Eye (tissue), 1 donor: Measurements from ENCODE around the gene THEM4.

Experiments used
- DNase-seq: peaks from one replicate; pipeline ENCODE4 v3.0.0-alpha.2; 2015

Gene THEM4

DNA sequence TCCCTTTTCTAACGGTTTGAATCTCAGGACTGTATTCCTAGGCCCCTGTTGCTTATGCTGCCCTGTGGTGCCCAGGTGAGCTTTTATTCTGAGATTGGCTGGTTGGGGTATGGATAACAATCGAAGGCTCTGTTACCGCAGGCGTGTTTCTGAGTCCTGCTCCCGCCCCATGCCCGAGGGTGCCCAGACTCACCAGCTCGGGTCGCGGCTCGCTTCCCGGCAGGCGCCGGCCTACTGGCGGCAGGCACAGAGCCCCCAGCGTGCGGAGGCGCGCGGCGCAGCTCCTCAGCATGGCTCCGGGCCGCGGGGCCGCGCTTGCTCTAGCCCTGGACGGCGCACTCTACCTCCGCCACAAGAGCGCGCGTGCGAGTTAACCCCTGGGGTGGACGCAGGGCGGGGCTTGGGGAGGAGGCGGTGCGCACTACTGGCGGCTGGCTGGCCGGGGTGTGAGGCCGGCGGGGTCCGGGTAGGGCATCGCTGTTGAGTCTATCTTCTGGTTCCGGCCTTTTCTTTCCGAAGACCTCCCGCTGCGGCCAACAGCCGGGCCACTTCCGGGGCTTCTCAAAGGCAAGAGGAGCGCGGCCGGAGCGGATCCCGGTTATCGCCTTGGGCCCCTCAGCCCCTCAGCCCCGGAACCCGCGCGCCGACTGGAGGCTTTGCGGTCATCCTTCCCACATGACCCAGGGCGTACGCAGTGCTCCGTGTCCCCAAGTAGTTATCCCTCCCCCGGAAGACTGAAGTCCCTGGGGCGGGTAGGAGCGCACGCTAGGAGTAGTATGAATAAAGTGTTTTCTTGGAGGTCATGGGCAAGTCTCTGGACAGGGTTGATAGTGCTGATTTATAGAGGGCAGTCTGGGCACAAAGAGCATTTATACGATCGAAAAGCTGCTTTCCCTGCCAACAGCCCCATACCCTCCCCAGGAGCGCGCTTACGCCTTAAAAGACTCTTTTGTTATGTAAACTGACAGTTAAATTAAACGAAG, at the start of gene THEM4:
Gene THEM4, minus strand, starts transcription at position 345 of the 983 bp plus-strand sequence. Its CDS starts 53 bp downstream, at position 292.
- peak; percentile 96 for DNase-seq

DNA sequence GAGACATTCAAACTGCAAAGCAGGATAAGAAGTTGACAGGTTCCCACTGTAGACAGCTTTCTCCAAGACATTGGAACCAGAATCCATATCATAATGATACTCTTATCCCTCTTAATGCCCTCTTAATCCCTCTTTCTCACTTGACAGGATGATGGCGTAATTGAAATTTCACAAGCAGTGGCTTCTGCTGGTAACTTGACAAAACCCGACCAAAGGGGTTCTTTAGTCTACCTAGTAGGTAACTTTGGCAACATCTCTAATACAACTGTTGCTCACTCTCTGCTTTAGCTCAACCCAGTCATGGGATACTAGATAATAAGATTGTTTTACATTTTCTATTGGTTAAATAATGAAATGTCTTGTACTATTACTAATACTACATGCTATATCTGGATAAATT, 49.6 kb upstream of the THEM4 start:
- DNase-seq = no peak

DNA sequence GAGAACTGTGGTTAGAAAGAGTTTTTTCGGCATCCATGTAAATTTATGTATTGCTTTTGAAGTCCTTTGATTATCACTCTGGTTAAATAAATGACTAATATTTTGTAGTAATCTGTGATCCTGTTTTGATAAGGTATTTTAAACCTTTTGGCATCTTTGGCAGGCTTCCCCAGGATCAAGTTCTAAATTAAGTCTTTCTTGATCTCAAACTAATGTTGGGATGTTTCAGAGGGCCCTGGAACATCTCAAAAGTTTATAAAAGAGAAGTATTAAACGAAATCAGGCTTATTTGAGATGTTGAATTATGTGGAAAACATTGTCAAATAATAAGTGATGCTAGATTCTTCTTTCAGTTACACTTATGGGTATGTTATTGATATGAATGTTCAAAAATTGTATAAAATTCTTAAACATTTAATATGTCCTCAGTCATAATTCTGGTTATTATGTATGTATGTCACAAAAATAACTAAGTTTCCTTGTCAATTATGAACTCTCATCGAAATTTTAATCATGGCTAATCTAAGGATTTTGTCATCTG, 47.7 kb upstream of the THEM4 start:
- no peak for DNase-seq

DNA sequence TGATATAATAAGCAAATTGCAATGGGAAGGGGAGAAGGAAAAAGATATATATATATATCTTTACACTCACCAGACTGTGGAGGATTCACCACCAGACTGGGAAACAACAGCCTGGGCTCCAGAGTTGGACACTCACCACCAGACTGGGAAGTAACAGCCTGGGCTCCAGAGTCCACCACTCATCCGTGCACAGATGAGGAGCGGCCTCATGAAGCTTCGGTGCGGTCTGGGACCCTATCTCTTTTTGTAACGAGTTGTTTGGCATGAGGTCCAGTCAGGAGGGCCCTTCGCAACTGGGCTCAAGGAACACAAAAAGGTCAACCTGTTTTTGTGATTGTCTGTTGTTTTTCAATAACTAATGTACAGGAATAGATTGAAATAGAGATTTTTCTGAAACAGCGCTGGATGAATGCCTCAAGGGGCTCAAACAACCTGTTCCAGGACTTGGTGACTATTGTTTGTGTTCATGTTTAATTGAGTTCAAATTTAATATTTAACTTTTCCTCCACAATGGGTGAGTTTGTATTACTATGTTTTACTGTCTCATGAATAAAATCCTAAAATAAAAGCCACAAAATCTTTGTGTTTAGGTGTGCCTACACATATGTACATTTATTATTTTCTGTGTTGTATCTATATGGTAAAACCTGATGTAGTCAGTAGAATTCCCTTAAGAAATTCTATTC, 44.2 kb upstream of the THEM4 start:
- no peak for DNase-seq

DNA sequence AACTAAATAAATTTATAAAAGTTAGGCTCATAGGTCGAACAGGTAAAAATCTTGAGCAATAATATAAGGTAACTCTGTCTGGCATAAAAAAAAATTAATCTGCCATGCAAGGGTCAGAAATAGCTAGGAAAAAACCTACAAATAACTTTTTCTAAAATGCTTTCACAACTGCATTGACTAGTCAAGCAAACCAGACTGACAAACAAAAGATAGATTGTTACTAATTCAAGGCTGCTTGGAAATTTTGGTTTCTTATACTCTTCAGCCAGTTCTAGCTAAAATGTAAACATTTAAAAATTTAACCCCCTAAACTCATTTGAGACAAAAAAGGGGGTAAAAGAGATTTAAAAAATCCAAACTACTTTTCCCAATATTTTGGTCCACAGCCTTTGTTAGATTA, 43.5 kb upstream of the THEM4 start:
- no peak for DNase-seq

DNA sequence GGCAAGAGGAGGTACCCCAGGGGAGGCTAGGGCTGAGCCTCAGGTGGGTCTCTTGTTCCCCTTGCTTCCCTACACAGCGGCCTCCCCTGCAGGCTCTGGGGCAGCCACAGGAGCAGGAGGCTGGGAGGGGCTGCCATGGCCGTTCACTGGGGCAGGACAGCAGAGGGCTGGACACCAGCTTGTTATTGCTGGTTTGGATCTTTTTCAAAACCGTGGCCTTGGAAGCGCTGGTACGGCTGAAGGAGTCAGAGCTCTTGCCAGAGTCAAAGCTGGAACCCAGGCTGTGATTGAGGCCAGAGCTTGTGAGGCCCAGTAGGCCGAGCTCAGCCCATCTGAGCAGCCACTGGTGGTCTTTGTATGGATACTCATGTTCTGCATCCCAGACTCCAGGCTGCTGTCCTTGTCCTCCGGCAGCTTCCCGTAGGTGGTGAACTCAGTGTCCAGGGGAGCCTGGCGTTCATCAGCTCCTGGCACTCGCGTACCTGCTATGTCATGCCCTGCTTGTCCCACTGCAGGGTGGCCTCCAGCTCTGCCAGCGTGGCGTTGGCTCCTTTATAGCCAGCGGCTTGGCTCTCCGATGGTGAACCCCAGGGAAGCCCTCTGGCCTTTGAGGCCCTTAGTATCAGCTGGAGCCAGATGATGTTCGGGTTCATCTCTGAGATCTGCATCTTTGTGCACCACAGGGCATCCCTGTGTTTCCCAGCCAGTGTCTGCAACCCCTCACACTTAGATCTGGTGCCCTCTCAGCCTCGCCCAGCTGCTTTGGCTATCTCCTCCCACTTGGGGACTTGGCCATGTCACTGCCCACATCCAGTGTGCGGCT, 40.3 kb upstream of the THEM4 start:
- no peak for DNase-seq

DNA sequence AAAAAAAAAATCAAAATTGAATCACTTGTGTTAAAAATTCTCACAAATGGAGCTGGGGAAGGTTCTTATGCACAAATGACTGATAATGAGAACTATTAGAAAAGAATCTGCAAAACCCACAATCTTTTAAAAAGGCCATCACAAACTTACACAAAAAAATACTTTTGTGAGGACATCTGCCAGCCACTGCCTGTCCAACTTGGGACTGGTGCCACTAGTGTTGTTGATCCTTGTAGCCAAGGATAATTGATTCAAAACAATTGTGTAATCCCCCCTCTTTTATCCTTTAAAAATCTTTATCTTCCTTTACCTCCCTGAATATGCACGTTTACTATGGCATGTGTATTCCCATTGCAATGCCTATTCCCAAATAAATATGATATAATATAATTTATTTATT, 39.2 kb upstream of the THEM4 start:
- DNase-seq = no peak

DNA sequence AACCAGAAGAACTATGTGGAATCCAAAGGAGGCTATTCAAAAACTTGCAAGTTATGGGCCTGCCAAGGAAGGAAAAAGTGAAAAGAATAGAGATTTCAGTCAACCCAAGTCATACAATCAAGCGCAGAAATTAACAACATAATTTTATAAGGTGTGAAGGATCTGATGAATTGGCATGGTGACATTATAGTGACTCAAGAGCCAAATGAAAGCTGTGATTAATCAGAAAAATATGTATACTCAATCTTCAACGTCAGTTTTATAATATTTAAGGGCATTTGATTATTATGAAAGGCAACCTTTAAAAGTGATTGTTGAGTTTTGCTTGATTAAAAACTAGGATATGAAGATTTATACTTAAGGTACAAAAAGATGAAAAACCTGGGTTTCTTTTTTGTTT, 37.8 kb upstream of the THEM4 start:
- no peak for DNase-seq

DNA sequence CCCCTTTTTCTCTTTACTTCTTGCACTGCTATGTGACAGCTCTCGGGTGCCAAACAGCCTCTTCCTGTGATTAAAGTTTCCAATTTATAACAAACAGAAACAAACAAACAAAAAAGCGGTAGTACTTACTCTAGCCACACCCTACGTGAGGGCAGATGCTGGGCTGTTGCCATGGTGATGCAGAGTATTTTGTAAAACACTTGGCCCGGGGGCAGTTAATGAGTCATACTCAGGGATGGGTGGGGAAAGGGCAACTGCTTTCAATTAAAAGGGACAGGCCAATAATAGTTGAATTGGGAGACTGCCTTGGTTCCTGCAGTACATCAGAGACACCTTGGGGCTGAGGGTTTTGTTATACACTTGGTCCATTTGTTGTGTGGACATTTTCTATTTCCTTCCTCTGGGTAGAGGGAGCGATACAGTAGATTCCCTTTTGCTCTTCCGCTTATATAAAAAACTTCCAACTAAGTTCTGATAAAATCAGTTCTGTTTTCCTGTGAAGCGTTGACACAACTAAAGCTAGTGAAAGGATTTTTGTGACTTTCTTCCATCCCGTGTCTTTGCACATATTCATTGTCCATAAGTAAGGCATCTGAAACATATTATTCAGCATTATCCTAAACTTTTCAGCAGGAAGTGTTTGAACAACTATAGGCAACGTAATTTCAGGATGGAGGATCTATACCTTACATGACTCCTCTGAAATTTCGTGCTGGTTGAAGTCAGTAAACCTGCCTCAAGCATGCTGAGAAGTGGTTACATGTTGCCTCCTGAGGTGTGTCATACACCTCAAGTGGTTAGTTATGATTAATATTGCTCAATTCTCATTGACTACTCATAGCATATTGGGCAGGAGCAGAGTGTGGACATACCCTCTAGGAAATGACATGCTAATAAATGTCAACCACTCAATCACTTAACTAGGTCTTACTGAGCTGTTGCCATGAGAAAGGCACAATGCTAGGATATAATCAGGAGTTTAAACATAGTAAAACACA, 36.7 kb upstream of the THEM4 start:
- peak; percentile 64 for DNase-seq

DNA sequence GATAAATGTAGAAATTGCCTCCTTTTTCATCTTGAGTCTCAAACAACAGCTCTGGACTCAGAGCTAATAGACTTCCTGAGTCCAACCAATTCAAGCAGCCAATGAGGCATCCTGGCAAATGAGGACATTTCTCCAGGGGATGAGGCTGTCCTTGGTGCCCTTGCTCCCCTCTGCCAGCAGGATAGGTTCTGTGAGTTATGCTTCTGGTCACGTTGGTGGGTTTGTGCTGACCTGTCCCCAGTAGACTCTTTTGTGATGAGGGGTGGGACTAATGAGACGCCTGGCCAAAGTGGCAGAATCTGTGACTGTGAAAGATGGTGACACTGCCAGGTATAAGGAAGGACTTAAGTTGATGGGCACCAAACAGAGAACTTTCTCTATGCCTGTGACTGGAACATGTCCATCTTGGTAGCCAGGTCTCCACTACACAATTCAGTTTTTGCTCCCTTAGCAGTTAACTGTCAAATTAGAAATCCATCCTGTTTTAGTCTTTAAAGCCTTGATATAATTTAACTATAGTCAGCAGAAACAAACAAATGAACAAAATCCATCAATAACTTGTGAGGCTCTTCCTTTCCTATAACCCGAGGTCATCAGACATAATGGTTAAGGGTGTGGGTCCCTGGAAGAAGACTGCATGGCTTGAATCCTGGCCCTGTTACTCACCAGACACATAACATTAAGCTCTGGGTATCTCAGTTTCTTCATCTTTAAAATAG, 35.7 kb upstream of the THEM4 start:
- no peak for DNase-seq

DNA sequence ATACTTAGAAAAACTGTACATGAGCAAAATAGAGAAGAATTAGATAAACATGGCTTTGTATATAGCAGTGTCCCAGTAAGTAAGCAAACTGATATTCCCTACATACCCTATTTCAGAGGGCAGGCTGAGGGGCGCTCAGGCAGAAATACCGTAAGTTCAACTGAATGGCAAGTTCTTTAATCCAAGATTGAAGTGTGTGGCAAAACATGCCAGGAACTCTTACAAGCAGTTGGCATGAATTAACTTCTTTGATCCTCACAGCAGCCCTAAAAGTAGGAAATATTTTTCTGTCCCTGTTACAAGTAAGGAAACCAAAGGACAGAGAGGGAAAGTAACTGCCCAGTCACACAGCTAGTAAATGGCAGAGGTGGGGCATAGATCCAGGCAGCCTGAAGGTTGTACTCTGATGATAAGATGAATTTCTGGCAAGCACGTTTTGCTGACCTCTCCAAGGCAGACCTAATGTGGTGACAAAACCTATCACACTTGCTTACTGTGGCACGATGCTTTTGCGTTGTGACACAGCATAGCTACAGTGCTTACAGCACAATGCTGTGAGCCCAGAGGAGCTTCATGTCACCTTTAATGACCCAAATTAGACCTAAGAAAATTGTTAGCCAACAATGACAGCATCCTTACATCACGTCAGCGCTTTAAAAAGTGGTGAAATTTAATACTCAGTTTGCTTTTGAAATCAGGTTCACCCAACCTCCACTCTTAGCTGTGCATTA, 35.0 kb upstream of the THEM4 start:
- DNase-seq = no peak

DNA sequence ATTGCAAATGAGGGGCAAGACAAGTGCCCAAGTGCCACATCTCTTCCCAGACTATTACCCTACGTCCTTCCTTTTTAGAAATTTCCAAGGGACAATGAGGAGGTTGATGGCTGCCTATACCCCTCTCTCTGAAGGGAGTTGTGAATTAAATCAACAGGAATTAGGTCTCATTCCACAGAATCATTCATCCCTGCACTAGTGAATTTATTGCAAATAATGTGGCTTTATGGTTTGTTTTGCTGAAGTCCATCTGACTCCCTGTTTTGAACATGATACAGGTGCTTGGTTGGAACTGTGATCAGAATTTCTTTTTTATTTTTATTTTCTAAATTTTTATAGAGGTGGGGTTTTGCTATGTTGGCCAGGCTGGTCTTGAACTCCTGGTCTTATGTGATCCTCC, 34.3 kb upstream of the THEM4 start:
- no peak for DNase-seq

DNA sequence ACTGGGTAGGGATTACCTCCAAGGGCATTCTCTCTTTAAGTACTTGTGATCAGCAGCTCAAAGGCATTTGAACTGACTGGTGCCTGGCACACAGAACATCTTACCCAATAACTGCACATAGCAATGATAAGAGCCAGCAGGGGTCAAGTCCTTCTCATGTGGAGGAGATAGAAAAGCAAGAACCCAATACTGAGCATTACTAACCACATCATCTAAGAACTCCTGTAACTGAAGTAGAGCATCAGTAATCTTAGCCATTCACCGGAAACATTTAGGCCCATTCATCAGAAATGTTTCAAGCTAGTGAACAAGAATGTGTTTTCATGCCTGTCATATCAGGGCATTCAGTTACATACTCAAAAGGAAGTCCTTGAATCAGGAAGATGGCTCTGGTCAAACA, 33.6 kb upstream of the THEM4 start:
- no peak for DNase-seq

DNA sequence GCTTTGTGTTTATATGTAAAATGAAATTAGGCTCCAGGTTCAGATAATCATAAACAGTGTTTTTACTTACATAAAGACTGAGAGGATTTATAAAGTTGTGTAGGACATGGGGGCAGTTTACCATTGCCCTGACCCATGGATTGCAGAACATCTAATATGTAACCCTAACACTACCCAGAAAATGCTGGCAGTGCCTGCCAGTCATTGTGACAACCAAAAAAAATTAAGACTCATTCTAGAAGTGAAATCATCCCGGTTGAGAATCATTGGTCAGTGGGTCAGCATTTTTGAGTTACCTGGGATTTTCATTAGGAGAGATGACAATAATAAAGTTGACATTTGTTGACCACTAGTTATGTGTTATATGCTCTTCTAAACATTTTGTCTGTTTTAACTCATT, 31.2 kb upstream of the THEM4 start:
- DNase-seq = no peak

DNA sequence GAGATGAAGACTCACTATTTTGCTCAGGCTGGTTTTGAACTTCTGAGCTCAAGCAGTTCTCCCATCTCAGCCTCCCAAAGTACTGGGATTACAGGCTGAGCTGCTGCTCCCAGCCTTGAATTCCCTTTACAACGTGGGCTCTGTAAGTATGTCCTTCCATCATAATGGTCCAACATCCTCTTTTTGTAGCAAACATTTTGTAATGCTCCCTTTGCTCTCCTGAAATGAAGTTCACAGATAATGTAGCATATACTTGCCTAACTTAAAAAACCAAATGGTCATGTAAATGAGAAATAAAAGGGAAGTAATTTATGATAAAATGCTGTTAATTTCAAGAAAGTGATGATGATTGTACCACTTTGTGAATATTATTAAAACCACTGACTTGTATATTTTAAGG, 30.5 kb upstream of the THEM4 start:
- DNase-seq = no peak

DNA sequence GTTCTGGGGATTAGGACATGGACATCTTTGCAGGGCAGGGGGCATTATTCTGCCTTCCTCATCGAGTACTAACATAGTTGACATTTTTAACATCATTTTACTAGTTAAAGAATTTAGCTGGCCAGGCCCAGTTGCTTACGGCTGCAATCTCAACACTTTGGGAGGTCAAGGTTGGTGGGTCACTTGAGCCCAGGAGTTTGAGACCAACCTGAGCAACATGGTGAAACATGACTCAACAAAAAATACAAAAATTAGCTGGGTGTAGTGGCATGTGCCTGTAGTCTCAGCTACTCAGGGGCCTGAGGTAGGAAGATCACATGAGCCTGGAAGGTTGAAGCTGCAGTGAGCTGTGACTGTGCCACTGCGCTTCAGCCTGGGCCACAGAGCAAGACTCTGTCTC, 29.8 kb upstream of the THEM4 start:
- no peak for DNase-seq

DNA sequence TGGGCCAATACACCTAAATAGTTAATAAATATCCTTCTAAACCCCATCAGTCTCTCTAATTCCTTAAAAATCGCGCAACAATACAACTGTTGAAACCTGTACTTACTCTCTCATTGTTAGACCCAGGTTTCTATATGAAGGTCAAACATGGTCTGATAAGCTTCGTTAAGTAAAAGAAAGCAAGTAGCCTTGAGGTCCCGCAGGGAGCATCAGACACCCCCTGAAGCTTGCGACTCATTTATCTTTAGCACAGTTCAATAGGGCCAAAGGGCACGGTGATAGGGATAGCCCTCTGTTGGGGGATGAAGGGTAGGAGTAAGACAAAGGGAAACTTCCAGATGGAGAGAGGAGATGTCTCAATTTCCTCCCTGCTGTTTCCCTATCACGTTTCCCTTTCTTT, 27.3 kb upstream of the THEM4 start:
- DNase-seq = peak; percentile 41

DNA sequence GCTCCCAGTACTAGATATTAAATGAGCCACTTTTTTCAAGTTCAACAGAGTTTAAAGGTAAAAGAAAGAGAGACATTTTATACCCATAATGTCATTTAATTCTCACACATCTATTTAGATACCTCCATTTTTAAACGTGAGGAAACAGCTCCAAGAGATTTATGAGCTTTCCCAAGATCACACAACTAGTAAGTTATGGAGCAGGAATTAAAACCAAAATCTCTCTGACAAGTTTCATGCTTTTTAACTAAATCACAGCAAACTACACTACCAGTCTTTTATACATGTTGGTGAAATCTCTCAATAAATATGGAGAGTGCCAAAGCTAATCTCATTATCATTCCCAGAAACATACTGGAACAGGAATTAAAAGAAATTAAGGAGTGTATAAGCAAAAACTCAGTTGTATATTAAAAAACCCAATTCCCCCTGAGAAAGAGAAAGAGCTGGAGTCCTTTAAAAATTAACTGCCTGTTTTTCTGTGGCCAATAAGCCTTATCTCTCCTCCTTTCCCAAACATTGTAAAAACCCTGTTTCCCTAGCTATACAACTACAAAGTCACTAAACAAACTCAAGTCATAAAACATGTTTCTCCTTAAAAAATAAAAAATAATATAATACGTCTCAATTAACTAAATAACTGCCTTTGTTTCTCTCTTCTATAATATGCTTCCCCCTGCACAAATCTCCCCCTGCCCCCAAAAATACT, 26.7 kb upstream of the THEM4 start:
- DNase-seq = no peak

DNA sequence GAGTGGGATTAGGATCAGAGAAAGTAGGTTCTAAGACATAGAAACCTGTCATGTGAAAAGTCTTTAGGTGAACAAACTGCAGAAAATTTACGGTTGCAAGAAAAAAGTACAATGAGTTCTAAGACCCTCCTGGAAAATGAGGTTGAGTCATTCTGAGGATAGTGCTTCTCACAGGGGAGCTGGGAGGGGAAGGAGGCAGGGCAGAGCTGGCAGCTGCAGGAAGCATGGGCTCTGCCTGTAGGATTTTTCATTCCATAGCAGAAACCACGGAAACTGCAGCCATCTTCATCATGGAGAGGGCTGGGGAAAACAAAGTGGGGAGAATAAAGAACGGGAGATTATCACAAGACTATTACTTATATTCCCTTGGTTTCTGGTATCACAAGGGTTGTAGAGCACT, 25.8 kb upstream of the THEM4 start:
- no peak for DNase-seq

DNA sequence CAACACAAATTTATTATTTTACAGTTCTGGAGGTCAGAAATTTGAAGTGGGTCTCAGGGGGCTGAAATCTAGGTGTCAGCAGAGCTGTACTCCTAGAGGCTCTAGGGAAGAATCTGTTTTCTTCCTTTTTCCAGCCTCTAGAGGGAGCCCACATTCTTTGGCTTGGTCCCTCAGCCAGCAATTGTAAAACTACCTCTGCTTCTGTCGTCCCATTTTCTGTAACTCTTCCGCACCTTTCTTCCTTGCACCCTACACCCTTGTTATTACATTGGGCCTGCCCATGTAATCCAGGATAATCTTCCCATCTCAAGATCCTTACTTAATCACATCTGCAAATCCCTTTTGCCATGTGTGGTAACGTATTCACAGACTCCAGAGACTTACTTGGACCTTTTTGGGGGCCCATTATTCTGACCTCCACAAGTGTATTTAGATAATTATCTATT, 24.8 kb upstream of the THEM4 start:
- peak; percentile 88 for DNase-seq
